GM12872 (cell line): ENCODE results near the gene PBXIP1.

Experiments used
- CTCF ChIP-seq: IDR thresholded peaks from 3 replicates; pipeline ENCODE4 v1.5.1; 2011; ENCODE audit warnings: low read depth, mild to moderate bottlenecking, low read length, moderate library complexity; ENCODE audit not compliant: insufficient read depth

The PBXIP1 gene

GRCh38 chr1:154968731-154969130, 12.8 kb upstream of the PBXIP1 start:
- no peak for TF ChIP-seq CTCF

DNA sequence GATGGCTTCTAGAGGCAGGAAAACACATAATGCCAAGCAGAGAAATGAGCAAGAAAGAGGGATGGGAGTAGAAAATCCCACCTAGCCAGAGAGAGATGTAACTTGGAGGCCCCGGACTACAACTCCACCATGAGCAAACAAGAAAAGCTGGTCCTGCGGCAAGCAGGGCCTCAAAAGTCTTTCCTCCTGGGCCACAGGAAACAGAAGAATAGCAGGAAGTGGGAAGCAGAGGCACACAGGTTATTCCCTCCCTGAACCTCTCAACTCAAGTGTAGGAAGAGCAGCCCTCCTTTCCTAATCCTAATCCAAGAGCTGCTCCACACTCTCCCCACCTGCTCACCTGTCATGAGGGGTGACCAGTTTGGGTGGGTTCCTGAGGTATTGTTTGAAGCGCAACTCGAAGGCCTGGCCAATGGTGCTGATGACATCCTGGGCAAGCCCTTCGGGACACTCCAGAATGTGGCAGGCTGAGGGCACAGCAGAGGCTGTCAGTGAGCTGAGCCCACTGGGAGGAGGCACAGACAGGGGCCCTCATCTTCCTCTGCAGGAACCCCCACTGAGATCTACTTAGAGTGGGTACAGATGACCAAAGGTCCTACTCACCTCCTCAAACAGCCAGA, 11.5 kb upstream of the PBXIP1 start:
- no peak for TF ChIP-seq CTCF

DNA sequence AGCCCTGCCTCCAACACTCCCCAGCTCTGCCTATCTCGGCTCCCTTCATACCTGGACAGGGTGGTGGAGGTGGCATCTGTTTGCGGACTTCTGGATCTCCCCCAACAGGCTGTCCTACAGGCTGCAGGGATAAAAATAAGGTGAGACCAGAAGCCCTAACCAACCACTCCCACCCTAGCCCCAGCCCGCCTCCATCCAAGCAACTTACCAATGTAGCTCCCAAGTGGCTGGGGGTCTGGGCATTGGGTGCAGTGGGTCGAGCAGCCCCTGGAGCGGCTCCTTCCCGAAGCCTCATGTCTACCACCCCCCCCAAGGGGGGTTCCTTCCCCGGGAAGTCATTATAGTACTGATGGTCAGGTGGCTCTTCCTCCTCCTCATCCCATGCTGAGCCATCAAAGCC, 10.2 kb upstream of the PBXIP1 start:
- no peak for TF ChIP-seq CTCF

DNA sequence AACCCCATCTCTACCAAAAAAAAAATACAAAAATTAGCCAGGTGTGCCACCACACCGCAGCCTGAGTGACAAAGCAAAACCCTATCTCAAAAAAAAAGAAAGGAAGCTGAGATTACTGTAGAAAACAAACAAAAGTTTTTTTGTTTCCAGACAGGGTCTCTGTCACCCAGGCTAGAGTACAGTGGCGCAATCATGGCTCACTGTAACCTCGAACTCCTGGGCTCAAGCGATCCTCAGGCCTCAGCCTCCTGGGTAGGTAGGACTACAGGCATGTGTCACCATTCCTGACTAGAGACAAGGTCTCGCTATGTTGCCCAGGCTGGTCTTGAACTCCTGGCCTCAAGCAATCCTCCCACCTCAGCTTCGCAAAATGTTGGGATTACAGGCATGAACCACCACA, 8.5 kb upstream of the PBXIP1 start:
- TF ChIP-seq CTCF, result no peak

- no peak for TF ChIP-seq CTCF
Observed at GRCh38 chr1:154963643-154964042, 7.7 kb upstream of the PBXIP1 start.

GRCh38 chr1:154962795-154963330, 7.0 kb upstream of the PBXIP1 start:
- TF ChIP-seq CTCF, result no peak

- no peak for TF ChIP-seq CTCF
Observed at GRCh38 chr1:154962156-154962749, 6.4 kb upstream of the PBXIP1 start.
